ENCODE measurements around the gene MRPL49. TPM values are rescaled to one million over a fixed set of nuclear protein-coding genes. Genes with fewer than 3 reads are reported as not detected.

Gene MRPL49
- total and polyA plus RNA-seq, 2 of the 8 experiments (the other 6 are each of a cell fraction or from before 2014, with no cell fraction given): 54.0 to 84.8 TPM

GRCh38 chr11:65120831-65121230 lies 1.3 kb upstream of the MRPL49 start:
- H3K23ac ChIP-seq (ENCODE audit: insufficient read length): no peak overlapping the region
- H3K27ac ChIP-seq (ENCODE audit: low read depth, low read length): no peak overlapping the region
- no peak overlapping the region for H2BK15ac ChIP-seq (ENCODE audit: low read length)
- peaks cover 8% of the 10 kb centered on the region; the same call in 1 of the 2 replicates for H3K23me2 ChIP-seq (ENCODE audit: low read depth, low read length)
- CTCF ChIA-PET (ENCODE audit: partially characterized antibody): interaction anchor here (0.8 to 3.0 kb wide), 11 partner anchors 8 to 273 kb away, joined by 3 to 14 read pairs (median 5); partner anchors contain the start of genes CAPN1 and TM7SF2
- H3K4ac ChIP-seq (replicated peaks; ENCODE audit: insufficient read length, low read depth, low read length): no peak overlapping the region
- no peak overlapping the region for H4K5ac ChIP-seq (ENCODE audit: insufficient read length, low read depth, low read length)
- peaks cover 6 to 43% of the 10 kb centered on the region in 2 experiments for H3K79me2 ChIP-seq (ENCODE audit: control insufficient read depth in 1 of 2, insufficient read depth in 2 of 2, low read length in 2 of 2)
- no peak overlapping the region for H2BK120ac ChIP-seq (replicated peaks; ENCODE audit: low read depth, low read length)
- no peak overlapping the region for H3K18ac ChIP-seq (ENCODE audit: extremely low read depth, low read length)
- H2BK12ac ChIP-seq (ENCODE audit: low read depth, low read length): no peak overlapping the region
- no peak for DNase-seq (ENCODE audit: low read depth in 1 of 2, low spot score in 2 of 2)
- H3K9ac ChIP-seq (replicated peaks in 1 of 4; ENCODE audit: extremely low read depth in 1 of 4, low read depth in 3 of 4, low read length in 3 of 4): peak overlapping the region in 1 of 4 experiments; percentile 84; a peak in 2 of 7 replicates
- H3K79me1 ChIP-seq (ENCODE audit: low read depth, low read length): peaks cover 13% of the 10 kb centered on the region
- peak overlapping the region; percentile 80 to 98 (median 93); a peak in 5 of 8 replicates for H3K4me3 ChIP-seq (ENCODE audit: extremely low read depth in 1 of 4, insufficient read depth in 2 of 4, low read depth in 3 of 4, low read length in 4 of 4)
- no peaks in the 10 kb centered on the region for H3K9me3 ChIP-seq (ENCODE audit: insufficient read depth in 2 of 2, low read depth in 1 of 2, low read length in 1 of 2)
- FAIRE-seq: no peak
- peak overlapping the region; percentile 76 to 89 for H3K4me2 ChIP-seq (ENCODE audit: insufficient read depth in 1 of 2, low read depth in 2 of 2, low read length in 2 of 2)
- H4K91ac ChIP-seq (replicated peaks; ENCODE audit: insufficient read length, low read length): no peak overlapping the region
- 91% methylated on average over 3 of the region's 3 CpGs; no CpG with 5 or more reads in 1 of the 2 experiments for WGBS, 2 experiments (ENCODE audit: extremely low coverage in 1 of 2, insufficient coverage in 1 of 2, insufficient read length in 1 of 2, insufficient replicate concordance in 2 of 2, low coverage in 1 of 2, low lambda C conversion rate in 2 of 2, missing lambda C conversion rate in 1 of 2)
- peaks cover 4% of the 10 kb centered on the region in 2 experiments for H4K20me1 ChIP-seq (replicated peaks in 1 of 2; ENCODE audit: control insufficient read depth in 1 of 2, insufficient read depth in 2 of 2, low read length in 2 of 2)
- H4K8ac ChIP-seq (ENCODE audit: extremely low read depth, insufficient read depth, low read length): no peak overlapping the region
- no peak overlapping the region for H2BK20ac ChIP-seq (ENCODE audit: low read length)
- H3K14ac ChIP-seq (ENCODE audit: insufficient read length): no peak overlapping the region
- H3K27me3 ChIP-seq (replicated peaks in 1 of 4; ENCODE audit: control insufficient read depth in 3 of 4, extremely low read depth in 1 of 4, insufficient read depth in 3 of 4, low read length in 3 of 4): no peaks in the 10 kb centered on the region
- H3K56ac ChIP-seq (replicated peaks; ENCODE audit: insufficient read length, low read depth, low read length): no peak overlapping the region
- no peak overlapping the region for H2AK5ac ChIP-seq (ENCODE audit: low read depth, low read length)
- H3K4me1 ChIP-seq (replicated peaks in 1 of 4; ENCODE audit: control insufficient read depth in 3 of 4, insufficient read depth in 4 of 4, low read length in 3 of 4): peaks cover 0 to 13% (median 8%) of the 10 kb centered on the region in 4 experiments; a peak in 6 of 7 replicates
- H3K36me3 ChIP-seq (ENCODE audit: control insufficient read depth in 2 of 4, insufficient read depth in 4 of 4, low read length in 3 of 4): peaks cover 12 to 47% (median 31%) of the 10 kb centered on the region in 4 experiments
- POLR2A ChIA-PET (ENCODE audit: partially characterized antibody): interaction anchor here (0.6 to 17.4 kb wide), 19 partner anchors 9 to 792 kb away, joined by 3 to 305 read pairs (median 5); partner anchors contain the start of genes CAPN1, SPDYC, SYVN1 and TM7SF2
- H2BK5ac ChIP-seq (ENCODE audit: low read depth, low read length): no peak overlapping the region
- H2AFZ ChIP-seq (ENCODE audit: low read length): no peak overlapping the region
- no peak for TF ChIP-seq SP1 (IDR thresholded peaks at IDR 0.05; ENCODE audit: low read depth, low read length)
- TF ChIP-seq RAD21 (IDR thresholded peaks at IDR 0.05 in 1 of 2, conservative IDR thresholded peaks at IDR 0.05 in 1 of 2; ENCODE audit: low read depth in 2 of 2, low read length in 2 of 2): no peak
- no peak for TF ChIP-seq MAX (IDR thresholded peaks at IDR 0.05)
- no peak for TF ChIP-seq EZH2 (IDR thresholded peaks at IDR 0.05; ENCODE audit: low read depth, low read length, severe bottlenecking)
- no peak for TF ChIP-seq ASH2L (IDR thresholded peaks at IDR 0.05; ENCODE audit: low read length)
- TF ChIP-seq SP2 (IDR thresholded peaks at IDR 0.05; ENCODE audit: low read length): no peak
- TF ChIP-seq SP4 (IDR thresholded peaks at IDR 0.05; ENCODE audit: low read length): no peak

Data from H1 (cell line).